NCI-H2081 treated with DMSO at 0.1 percent for 48 hours (cell line): Measurements from ENCODE around the gene TPCN2.

ENCODE experiments used
- DNase-seq: peaks from one replicate; lab custom pipeline; 2025; lab: John Stamatoyannopoulos, UW

TPCN2 gene

GRCh38 chr11:69010964-69011623, 37.6 kb upstream of the TPCN2 start:
- DNase-seq = no peak

- DNase-seq = no peak
Measured at GRCh38 chr11:69011624-69012091, 37.1 kb upstream of the TPCN2 start.

GRCh38 chr11:69012092-69013008, 36.4 kb upstream of the TPCN2 start:
- no peak for DNase-seq

- DNase-seq = no peak
Measured at GRCh38 chr11:69013009-69013951, 35.5 kb upstream of the TPCN2 start, which contains the start of gene MRGPRF. Gene MRGPRF (minus strand): TSS chr11:69013246. CDS start chr11:69009901, 3,345 bp downstream.

GRCh38 chr11:69014084-69014851, 34.5 kb upstream of the TPCN2 start:
- no peak for DNase-seq

- DNase-seq = no peak
Measured at GRCh38 chr11:69014898-69015549, 33.7 kb upstream of the TPCN2 start.

GRCh38 chr11:69017951-69018350, 30.8 kb upstream of the TPCN2 start:
- DNase-seq = no peak

GRCh38 chr11:69018924-69019323, 29.8 kb upstream of the TPCN2 start:
- DNase-seq = no peak

GRCh38 chr11:69022260-69022659, 26.5 kb upstream of the TPCN2 start:
- DNase-seq = no peak

GRCh38 chr11:69024509-69024908, 24.2 kb upstream of the TPCN2 start:
- no peak for DNase-seq

GRCh38 chr11:69027704-69028372, 20.9 kb upstream of the TPCN2 start:
- no peak for DNase-seq

- DNase-seq = no peak
Measured at GRCh38 chr11:69030301-69030700, 18.4 kb upstream of the TPCN2 start.

GRCh38 chr11:69032833-69033232, 15.9 kb upstream of the TPCN2 start:
- no peak for DNase-seq

GRCh38 chr11:69033431-69033830, 15.3 kb upstream of the TPCN2 start:
- DNase-seq = no peak

GRCh38 chr11:69034123-69034867, 14.4 kb upstream of the TPCN2 start:
- no peak for DNase-seq

GRCh38 chr11:69035150-69035945, 13.4 kb upstream of the TPCN2 start:
- no peak for DNase-seq

GRCh38 chr11:69035946-69036340, 12.8 kb upstream of the TPCN2 start:
- DNase-seq = no peak

GRCh38 chr11:69037074-69037473, 11.7 kb upstream of the TPCN2 start:
- no peak for DNase-seq

- no peak for DNase-seq
Measured at GRCh38 chr11:69037544-69037943, 11.2 kb upstream of the TPCN2 start.
